ENCODE measurements around the gene PDE6C. TPM values are rescaled to one million over a fixed set of nuclear protein-coding genes. Genes with fewer than 3 reads are reported as not detected.

The PDE6C gene
- not detected for total RNA-seq

DNA sequence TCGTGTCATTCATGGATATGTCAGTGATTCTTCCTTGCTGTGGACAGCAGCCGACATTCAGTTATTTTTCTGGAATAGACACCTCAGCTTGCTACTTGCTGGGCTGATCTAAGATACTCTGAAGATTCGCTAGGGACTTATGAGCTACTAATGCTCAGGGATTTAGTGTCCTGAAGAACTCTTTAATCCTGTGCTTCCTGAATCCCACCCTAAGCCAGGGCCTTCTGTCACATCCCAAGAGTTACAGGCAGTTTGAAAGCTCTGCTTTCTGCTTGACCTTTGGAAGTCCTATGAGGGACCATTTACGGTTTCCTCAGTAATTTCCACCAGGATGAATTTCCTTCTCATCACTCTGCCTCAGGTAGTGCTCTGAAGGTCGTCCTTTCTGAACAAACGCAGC is at the start of gene PDE6C:
Gene PDE6C, plus strand, starts transcription at position 227 of the 400 bp plus-strand sequence. CDS start 189 bp downstream, outside the sequence.
- no peak for DNase-seq (ENCODE audit: low spot score)
- TF ChIP-seq, protein P1, sequence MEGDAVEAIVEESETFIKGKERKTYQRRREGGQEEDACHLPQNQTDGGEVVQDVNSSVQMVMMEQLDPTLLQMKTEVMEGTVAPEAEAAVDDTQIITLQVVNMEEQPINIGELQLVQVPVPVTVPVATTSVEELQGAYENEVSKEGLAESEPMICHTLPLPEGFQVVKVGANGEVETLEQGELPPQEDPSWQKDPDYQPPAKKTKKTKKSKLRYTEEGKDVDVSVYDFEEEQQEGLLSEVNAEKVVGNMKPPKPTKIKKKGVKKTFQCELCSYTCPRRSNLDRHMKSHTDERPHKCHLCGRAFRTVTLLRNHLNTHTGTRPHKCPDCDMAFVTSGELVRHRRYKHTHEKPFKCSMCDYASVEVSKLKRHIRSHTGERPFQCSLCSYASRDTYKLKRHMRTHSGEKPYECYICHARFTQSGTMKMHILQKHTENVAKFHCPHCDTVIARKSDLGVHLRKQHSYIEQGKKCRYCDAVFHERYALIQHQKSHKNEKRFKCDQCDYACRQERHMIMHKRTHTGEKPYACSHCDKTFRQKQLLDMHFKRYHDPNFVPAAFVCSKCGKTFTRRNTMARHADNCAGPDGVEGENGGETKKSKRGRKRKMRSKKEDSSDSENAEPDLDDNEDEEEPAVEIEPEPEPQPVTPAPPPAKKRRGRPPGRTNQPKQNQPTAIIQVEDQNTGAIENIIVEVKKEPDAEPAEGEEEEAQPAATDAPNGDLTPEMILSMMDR (IDR thresholded peaks at IDR 0.05) = no peak
- H3K9me3 ChIP-seq = peaks cover 0 to 7% of the 10 kb centered on the region in 2 donors
- no peak within 1 kb of the TSS for H3K4me3 ChIP-seq
- H3K4me1 ChIP-seq = no peaks in the 10 kb centered on the region
- H3K27ac ChIP-seq = no peak within 1 kb of the TSS
- H3K36me3 ChIP-seq = no peaks in the 10 kb centered on the region
- H3K27me3 ChIP-seq = no peaks in the 10 kb centered on the region

DNA sequence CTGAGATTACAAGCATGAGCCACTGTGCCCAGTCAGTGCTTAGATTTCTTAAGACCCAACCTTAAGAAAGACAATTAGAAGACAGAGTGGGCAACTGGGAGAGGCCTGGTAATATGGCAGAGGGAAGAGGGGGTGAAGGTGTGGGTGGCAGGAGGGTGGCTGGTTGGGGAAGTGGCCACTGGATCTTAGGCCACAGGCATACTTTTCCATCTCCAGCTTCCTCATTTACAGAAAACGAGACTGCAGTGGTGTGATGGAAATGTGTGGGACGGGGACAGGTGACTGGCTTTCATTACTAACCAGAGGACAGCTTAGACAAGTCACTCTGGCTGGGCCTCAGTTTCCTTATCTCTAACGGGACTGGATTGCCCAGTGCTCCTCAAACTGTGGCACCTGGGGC is 46.9 kb upstream of the PDE6C start:
- Histone ChIP-seq H3K9me3 (no peaks in the 10 kb centered on the region), H3K36me3 (no peaks in the 10 kb centered on the region), H3K4me3 (no peak overlapping the region), H3K27ac (no peak overlapping the region), H3K4me1 (peaks cover 0 to 12% of the 10 kb centered on the region in 2 donors), H3K27me3 (peaks cover 3 to 14% of the 10 kb centered on the region in 2 donors)
- DNase-seq (ENCODE audit: low spot score) = no peak
- TF ChIP-seq, protein P1 (IDR thresholded peaks at IDR 0.05) = no peak

DNA sequence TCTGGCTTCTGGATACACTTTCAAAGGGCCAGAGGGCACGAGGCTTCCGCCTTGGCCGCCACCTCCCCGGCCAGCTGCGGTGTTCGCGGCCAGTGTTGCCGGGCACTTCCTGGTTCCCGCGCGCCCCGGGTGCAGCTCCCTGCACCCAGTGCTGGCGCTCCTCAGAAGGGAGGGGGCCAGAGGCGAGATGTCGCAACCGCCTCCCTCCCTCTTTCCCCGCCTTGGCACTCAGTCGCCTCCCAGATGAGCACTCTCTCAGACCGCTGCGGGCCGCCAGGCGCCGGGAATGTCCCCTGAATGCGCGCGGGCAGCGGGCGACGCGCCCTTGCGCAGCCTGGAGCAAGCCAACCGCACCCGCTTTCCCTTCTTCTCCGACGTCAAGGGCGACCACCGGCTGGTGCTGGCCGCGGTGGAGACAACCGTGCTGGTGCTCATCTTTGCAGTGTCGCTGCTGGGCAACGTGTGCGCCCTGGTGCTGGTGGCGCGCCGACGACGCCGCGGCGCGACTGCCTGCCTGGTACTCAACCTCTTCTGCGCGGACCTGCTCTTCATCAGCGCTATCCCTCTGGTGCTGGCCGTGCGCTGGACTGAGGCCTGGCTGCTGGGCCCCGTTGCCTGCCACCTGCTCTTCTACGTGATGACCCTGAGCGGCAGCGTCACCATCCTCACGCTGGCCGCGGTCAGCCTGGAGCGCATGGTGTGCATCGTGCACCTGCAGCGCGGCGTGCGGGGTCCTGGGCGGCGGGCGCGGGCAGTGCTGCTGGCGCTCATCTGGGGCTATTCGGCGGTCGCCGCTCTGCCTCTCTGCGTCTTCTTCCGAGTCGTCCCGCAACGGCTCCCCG is 45.7 kb upstream of the PDE6C start, which contains the start of gene FFAR4:
Gene FFAR4, plus strand, starts transcription at position 231 of the 842 bp plus-strand sequence. Its CDS starts 56 bp downstream, at position 287.
- Histone ChIP-seq H3K4me1 (peaks cover 0 to 12% of the 10 kb centered on the region in 2 donors), H3K9me3 (no peaks in the 10 kb centered on the region), H3K4me3 (peak within 1 kb of the TSS in 1 of 2 donors; percentile 42), H3K36me3 (no peaks in the 10 kb centered on the region), H3K27ac (no peak within 1 kb of the TSS), H3K27me3 (peaks cover 3 to 14% of the 10 kb centered on the region in 2 donors)
- TF ChIP-seq, protein P1 (IDR thresholded peaks at IDR 0.05) = no peak
- no peak for DNase-seq (ENCODE audit: low spot score)

- DNase-seq (ENCODE audit: low spot score) = no peak
- TF ChIP-seq, protein P1 (IDR thresholded peaks at IDR 0.05) = no peak
- H3K4me3 ChIP-seq = peak overlapping the region in 1 of 2 donors; percentile 42
- peaks cover 3 to 14% of the 10 kb centered on the region in 2 donors for H3K27me3 ChIP-seq
- H3K27ac ChIP-seq = no peak overlapping the region
- H3K9me3 ChIP-seq = no peaks in the 10 kb centered on the region
- H3K4me1 ChIP-seq = peaks cover 0 to 12% of the 10 kb centered on the region in 2 donors
- no peaks in the 10 kb centered on the region for H3K36me3 ChIP-seq
Observed at GRCh38 chr10:93567277-93568104, 44.8 kb upstream of the PDE6C start.

DNA sequence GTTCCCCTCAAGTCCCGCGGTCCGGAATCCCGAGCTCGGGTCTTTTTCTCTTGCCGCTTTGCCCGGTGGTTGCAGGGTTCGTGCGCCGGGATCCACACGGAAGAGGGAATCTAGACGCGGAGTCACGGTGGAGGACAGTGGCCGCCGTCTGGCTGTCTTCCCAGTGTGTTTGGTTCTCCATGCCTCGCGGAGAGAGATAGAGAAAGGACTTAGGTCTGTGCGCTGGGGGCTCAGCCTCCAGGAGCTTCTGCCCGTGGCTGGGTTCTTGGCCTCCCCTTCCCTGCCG is 44.3 kb upstream of the PDE6C start:
- Histone ChIP-seq H3K4me1 (peaks cover 0 to 12% of the 10 kb centered on the region in 2 donors), H3K9me3 (no peaks in the 10 kb centered on the region), H3K27ac (no peak overlapping the region), H3K27me3 (peaks cover 3 to 14% of the 10 kb centered on the region in 2 donors), H3K36me3 (no peaks in the 10 kb centered on the region), H3K4me3 (no peak overlapping the region)
- no peak for DNase-seq (ENCODE audit: low spot score)
- TF ChIP-seq, protein P1 (IDR thresholded peaks at IDR 0.05) = no peak

All from right atrium auricular region (tissue), 2 donors.